Natural killer cell (primary cell): ENCODE results near the gene PDE9A. TPM values are rescaled to one million over a fixed set of nuclear protein-coding genes. Genes with fewer than 3 reads are reported as not detected.

ENCODE experiments used
- ATAC-seq, 3 donors: fragments of 150-1000 bp in 2 of 3; fragments of 200-7000 bp in 1 of 3; cut with Tn5 transposase; 1 replicate in 1 of 3; 2 replicates in 2 of 3; pipeline ENCODE4 v1.10.0; 2021; ENCODE audit warnings: mild to moderate bottlenecking in 2 of 3, moderate library complexity in 2 of 3
- DNase-seq, 2 donors: peaks; one replicate each; pipeline versions ENCODE4 v3.0.0 to v3.0.0-alpha.2; 2013 to 2021; ENCODE audit warnings: mixed read lengths in 1 of 2
- H3K27ac ChIP-seq: one replicate; pipeline ENCODE4 v1.5.1; 2013; ENCODE audit warnings: mild to moderate bottlenecking, low read length
- H3K27me3 ChIP-seq: one replicate; pipeline ENCODE4 v1.6.1; 2013; ENCODE audit warnings: low read length; ENCODE audit not compliant: control insufficient read depth, insufficient read depth
- H3K36me3 ChIP-seq: one replicate; pipeline ENCODE4 v1.6.1; 2013; ENCODE audit warnings: low read length; ENCODE audit not compliant: control insufficient read depth, insufficient read depth
- H3K4me1 ChIP-seq: one replicate; pipeline ENCODE4 v1.6.1; 2013; ENCODE audit warnings: low read length; ENCODE audit not compliant: control insufficient read depth, insufficient read depth
- H3K4me3 ChIP-seq: one replicate; pipeline ENCODE4 v1.5.1; 2013; ENCODE audit warnings: low read length
- H3K9me3 ChIP-seq: one replicate; pipeline ENCODE4 v1.6.1; 2013; ENCODE audit warnings: low read length; ENCODE audit not compliant: control insufficient read depth, insufficient read depth
- H3K27ac Mint-ChIP-seq, 2 donors: one replicate each; pipeline ENCODE4 v1.8.0; 2022; ENCODE audit warnings: mild to moderate bottlenecking in 2 of 2, mixed read lengths in 2 of 2, moderate library complexity in 1 of 2
- H3K27me3 Mint-ChIP-seq, 2 donors: one replicate each; pipeline ENCODE4 v1.8.0; 2022; ENCODE audit warnings: low read depth in 2 of 2, mixed read lengths in 2 of 2
- H3K36me3 Mint-ChIP-seq: one replicate; pipeline ENCODE4 v1.8.0; 2022; ENCODE audit warnings: mixed read lengths
- H3K4me1 Mint-ChIP-seq, 2 donors: one replicate each; pipeline ENCODE4 v1.8.0; 2022; ENCODE audit warnings: mixed read lengths in 2 of 2
- H3K4me3 Mint-ChIP-seq: one replicate; pipeline ENCODE4 v1.8.0; 2022; ENCODE audit warnings: mild to moderate bottlenecking, moderate library complexity, mixed read lengths
- H3K9me3 Mint-ChIP-seq, 2 donors: one replicate each; pipeline ENCODE4 v1.8.0; 2022; ENCODE audit warnings: mixed read lengths in 2 of 2
- WGBS: methylation state at CpG from one replicate; pipeline ENCODE4 v1.1.7; 2013; ENCODE audit warnings: missing lambda C conversion rate; ENCODE audit not compliant: insufficient coverage; 5-methylcytosine and 5-hydroxymethylcytosine counted together
- intact Hi-C: fragments of 100-400 bp; cut with micrococcal nuclease; formaldehyde crosslinking; loops from one replicate; pipeline ENCODE4 v1.14.2; 2022
- total RNA-seq, 4 donors: library from RNA; stranded (reverse); fragments of 120-200 nt in 1 of 4; gene quantifications; one replicate each; pipeline versions ENCODE4 v1.2.3 to v1.2.4, GENCODE V29; 2013 to 2022
- TF ChIP-seq, protein P1 (sequence below): fragments of 200-600 bp; IDR thresholded peaks from one replicate; pipeline ENCODE4 v1.8.0; 2022; ENCODE audit warnings: antibody characterized with exemption

The PDE9A gene
- total RNA-seq, 3 donors from 2014 or later (not counting 1 experiment from before 2014, with no cell fraction given): 1.0 to 4.1 (median 1.2) TPM

GRCh38 chr21:42636520-42637266, 16.7 kb upstream of the PDE9A start:
- H3K36me3 Mint-ChIP-seq: no peaks in the 10 kb centered on the region
- no peak overlapping the region for H3K27ac Mint-ChIP-seq
- peaks cover 0 to 10% of the 10 kb centered on the region in 2 donors for H3K27me3 Mint-ChIP-seq
- WGBS: 86% methylated on average over 10 of the region's 10 CpGs
- Histone ChIP-seq H3K4me1 (no peaks in the 10 kb centered on the region), H3K36me3 (no peaks in the 10 kb centered on the region), H3K27ac (no peak overlapping the region), H3K9me3 (no peaks in the 10 kb centered on the region), H3K4me3 (no peak overlapping the region), H3K27me3 (no peaks in the 10 kb centered on the region)
- intact Hi-C loops: no loop called here
- ATAC-seq: no peak
- TF ChIP-seq, protein P1, sequence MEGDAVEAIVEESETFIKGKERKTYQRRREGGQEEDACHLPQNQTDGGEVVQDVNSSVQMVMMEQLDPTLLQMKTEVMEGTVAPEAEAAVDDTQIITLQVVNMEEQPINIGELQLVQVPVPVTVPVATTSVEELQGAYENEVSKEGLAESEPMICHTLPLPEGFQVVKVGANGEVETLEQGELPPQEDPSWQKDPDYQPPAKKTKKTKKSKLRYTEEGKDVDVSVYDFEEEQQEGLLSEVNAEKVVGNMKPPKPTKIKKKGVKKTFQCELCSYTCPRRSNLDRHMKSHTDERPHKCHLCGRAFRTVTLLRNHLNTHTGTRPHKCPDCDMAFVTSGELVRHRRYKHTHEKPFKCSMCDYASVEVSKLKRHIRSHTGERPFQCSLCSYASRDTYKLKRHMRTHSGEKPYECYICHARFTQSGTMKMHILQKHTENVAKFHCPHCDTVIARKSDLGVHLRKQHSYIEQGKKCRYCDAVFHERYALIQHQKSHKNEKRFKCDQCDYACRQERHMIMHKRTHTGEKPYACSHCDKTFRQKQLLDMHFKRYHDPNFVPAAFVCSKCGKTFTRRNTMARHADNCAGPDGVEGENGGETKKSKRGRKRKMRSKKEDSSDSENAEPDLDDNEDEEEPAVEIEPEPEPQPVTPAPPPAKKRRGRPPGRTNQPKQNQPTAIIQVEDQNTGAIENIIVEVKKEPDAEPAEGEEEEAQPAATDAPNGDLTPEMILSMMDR: no peak
- DNase-seq: no peak
- H3K4me1 Mint-ChIP-seq: no peaks in the 10 kb centered on the region
- H3K9me3 Mint-ChIP-seq: no peaks in the 10 kb centered on the region
- H3K4me3 Mint-ChIP-seq: no peak overlapping the region

GRCh38 chr21:42637267-42638041, 16.0 kb upstream of the PDE9A start:
- Histone ChIP-seq H3K36me3 (no peaks in the 10 kb centered on the region), H3K4me1 (no peaks in the 10 kb centered on the region), H3K4me3 (no peak overlapping the region), H3K27me3 (no peaks in the 10 kb centered on the region), H3K9me3 (no peaks in the 10 kb centered on the region), H3K27ac (no peak overlapping the region)
- H3K36me3 Mint-ChIP-seq: no peaks in the 10 kb centered on the region
- intact Hi-C loops: no loop called here
- no peak overlapping the region for H3K27ac Mint-ChIP-seq
- no peak overlapping the region for H3K4me3 Mint-ChIP-seq
- no peak for DNase-seq
- H3K9me3 Mint-ChIP-seq: no peaks in the 10 kb centered on the region
- peak in 1 of 3 donors; percentile 16 for ATAC-seq
- H3K27me3 Mint-ChIP-seq: peaks cover 0 to 14% of the 10 kb centered on the region in 2 donors
- H3K4me1 Mint-ChIP-seq: no peaks in the 10 kb centered on the region
- TF ChIP-seq, protein P1: no peak
- 94% methylated on average over 36 of the region's 36 CpGs for WGBS

GRCh38 chr21:42638266-42638863, 15.1 kb upstream of the PDE9A start:
- H3K27me3 Mint-ChIP-seq: peaks cover 0 to 18% of the 10 kb centered on the region in 2 donors
- H3K9me3 Mint-ChIP-seq: no peaks in the 10 kb centered on the region

More at GRCh38 chr21:42638266-42638863, 15.1 kb upstream of the PDE9A start:
- Mint-ChIP-seq H3K36me3 (no peaks in the 10 kb centered on the region), H3K4me1 (no peaks in the 10 kb centered on the region), H3K4me3 (no peak overlapping the region), H3K27ac (no peak overlapping the region)
- Histone ChIP-seq H3K4me1 (no peaks in the 10 kb centered on the region), H3K4me3 (no peak overlapping the region), H3K36me3 (no peaks in the 10 kb centered on the region), H3K9me3 (no peaks in the 10 kb centered on the region), H3K27me3 (no peaks in the 10 kb centered on the region), H3K27ac (no peak overlapping the region)
- DNase-seq (no peak), ATAC-seq (no peak)
- TF ChIP-seq, protein P1: no peak
- 58% methylated on average over 19 of the region's 19 CpGs for WGBS
- intact Hi-C loops: no loop called here
